ENCODE data around the gene SLC37A1. TPM values are rescaled to one million over a fixed set of nuclear protein-coding genes. Genes with fewer than 3 reads are reported as not detected.

Gene SLC37A1
- total and polyA plus RNA-seq, 2 of the 13 experiments (the other 11 are each of a cell fraction or from before 2014, with no cell fraction given) = 0.22 to 0.40 TPM

- FAIRE-seq = no peak
- intact Hi-C loops (cut with micrococcal nuclease; ENCODE audit: unreplicated experiment) (no loop called here), in situ Hi-C loops (cut with HindIII; ENCODE audit: extremely low pct_ligation_motif_present, low pct_unique_long_range_greater_than_20kb) (no loop called here)
- Histone ChIP-seq H3K36me3 (replicated peaks in 1 of 2; ENCODE audit: control insufficient read depth in 1 of 2, insufficient read depth in 2 of 2, low read length in 2 of 2) (no peaks in the 10 kb centered on the region), H3K9me3 (ENCODE audit: low read length) (no peaks in the 10 kb centered on the region), H3K27me3 (ENCODE audit: control insufficient read depth in 1 of 2, insufficient read depth in 2 of 2, low read length in 2 of 2) (peaks cover 0 to 3% of the 10 kb centered on the region in 2 experiments; a peak in 1 of 5 replicates), H4K20me1 (ENCODE audit: insufficient read depth, low read length) (no peaks in the 10 kb centered on the region), H3K9ac (ENCODE audit: insufficient read depth, low read depth, low read length) (no peak overlapping the region), H3K4me2 (ENCODE audit: low read depth, low read length) (no peak overlapping the region), H3K27ac (ENCODE audit: extremely low read length, insufficient read depth, low read length) (no peak overlapping the region), H2AFZ (ENCODE audit: low read length) (no peak overlapping the region), H3K4me3 (replicated peaks in 1 of 3; ENCODE audit: insufficient read depth in 1 of 3, low read depth in 2 of 3, low read length in 3 of 3) (no peak overlapping the region), H3K79me2 (ENCODE audit: insufficient read depth, low read length) (no peaks in the 10 kb centered on the region), H3K4me1 (ENCODE audit: insufficient read depth, low read length) (peaks cover 1% of the 10 kb centered on the region)
- ATAC-seq = no peak
- ChIA-PET POLR2A (no interaction called here), CTCF (ENCODE audit: low intra/inter-chr PET ratio, low total read pairs) (no interaction called here)
- 23% methylated on average over 5 of the region's 5 CpGs for WGBS (ENCODE audit: low lambda C conversion rate)
- BruUV-seq (replicated peaks) = no TSS peak
- DNase-seq (ENCODE audit: low spot score) = no peak
- TF ChIP-seq ZBTB46 (CRISPR knock-in tag; IDR thresholded peaks at IDR 0.05; ENCODE audit: borderline replicate concordance) = no peak
- no peak for TF ChIP-seq RARG (CRISPR knock-in tag; IDR thresholded peaks at IDR 0.05; ENCODE audit: low read depth)
- TF ChIP-seq ZNF569 (CRISPR knock-in tag; IDR thresholded peaks at IDR 0.05; ENCODE audit: borderline replicate concordance) = no peak
- no peak for TF ChIP-seq ZNF317 (CRISPR knock-in tag; IDR thresholded peaks at IDR 0.05)
- no peak for TF ChIP-seq TOE1 (CRISPR knock-in tag; IDR thresholded peaks at IDR 0.05)
- TF ChIP-seq ZBTB1 (CRISPR knock-in tag; IDR thresholded peaks at IDR 0.05; ENCODE audit: borderline replicate concordance) = no peak
- TF ChIP-seq ZNF138 (CRISPR knock-in tag; IDR thresholded peaks at IDR 0.05; ENCODE audit: low read depth) = no peak
- no peak for TF ChIP-seq ZFY (CRISPR knock-in tag; IDR thresholded peaks at IDR 0.05)
- no peak for TF ChIP-seq ZNF431 (CRISPR knock-in tag; IDR thresholded peaks at IDR 0.05; ENCODE audit: borderline replicate concordance, low read depth)
- TF ChIP-seq ZNF616 (CRISPR knock-in tag; IDR thresholded peaks at IDR 0.05; ENCODE audit: low read depth) = no peak
- TF ChIP-seq RNF219 (CRISPR knock-in tag; IDR thresholded peaks at IDR 0.05) = no peak
- TF ChIP-seq TBX2 (CRISPR knock-in tag; IDR thresholded peaks at IDR 0.05; ENCODE audit: borderline replicate concordance) = no peak
- TF ChIP-seq ZBTB44 (CRISPR knock-in tag; IDR thresholded peaks at IDR 0.05) = no peak
- TF ChIP-seq THAP9 (CRISPR knock-in tag; IDR thresholded peaks at IDR 0.05; ENCODE audit: borderline replicate concordance) = no peak
- no peak for TF ChIP-seq CREM (IDR thresholded peaks at IDR 0.05)
- no peak for TF ChIP-seq CREM (CRISPR knock-in tag; IDR thresholded peaks at IDR 0.05)
Observed at GRCh38 chr21:42479582-42479981, 34.1 kb upstream of the SLC37A1 start.

Data from HepG2 (cell line).